Measurements from ENCODE around the gene ADARB2.
"Not testable (repeated sequence)": the region's sequence is repeated elsewhere in the genome, so short reads cannot be mapped to it uniquely, and the experiment has no call there.

Gene ADARB2

DNA sequence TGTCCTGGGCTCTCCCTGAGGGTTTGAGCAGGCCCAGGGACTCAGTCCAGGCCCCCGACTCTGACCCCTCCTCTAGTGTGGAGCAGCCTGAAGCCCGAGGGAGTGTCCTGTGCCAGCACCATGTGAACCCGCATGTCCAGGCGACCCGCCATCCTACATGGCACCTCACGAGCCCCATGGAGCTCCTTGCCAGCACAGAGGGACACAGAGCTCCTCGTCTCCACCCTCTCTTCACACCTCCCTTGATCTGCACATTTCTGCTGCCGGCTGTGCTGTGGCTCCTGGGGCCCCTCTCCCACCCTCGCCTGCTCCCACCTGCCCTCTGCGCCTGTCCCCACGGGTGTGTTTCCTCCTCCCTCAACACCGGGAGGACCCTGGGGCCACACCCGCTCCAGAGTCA, 103.5 kb downstream of the ADARB2 start:
- FAIRE-seq = no peak

GRCh38 chr10:1632596-1632995, 104.7 kb downstream of the ADARB2 start:
- no peak for FAIRE-seq

- FAIRE-seq = no peak
These were observed 105.2 kb downstream of the ADARB2 start for GRCh38 chr10:1632141-1632540.

DNA sequence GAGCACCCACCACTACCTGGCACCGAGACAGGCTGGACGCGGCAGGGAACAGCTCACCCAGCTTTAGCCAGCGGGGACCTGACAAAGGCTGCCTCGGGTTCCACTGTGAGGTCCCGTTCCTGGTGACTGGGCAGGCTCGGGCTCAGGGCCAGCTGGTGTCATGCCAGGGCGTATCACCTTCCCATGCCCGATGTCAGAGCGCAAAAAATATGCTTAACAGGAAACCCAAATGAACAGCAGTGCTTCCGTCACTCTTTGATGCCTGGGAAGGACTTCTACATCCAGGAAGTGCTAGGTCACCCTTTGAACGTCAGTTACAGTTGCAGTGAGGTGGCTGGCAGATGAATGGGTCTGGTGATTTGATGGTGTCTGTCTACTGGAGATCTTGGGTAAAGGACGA, 106.0 kb downstream of the ADARB2 start:
- no peak for FAIRE-seq

- no peak for FAIRE-seq
These were observed 107.0 kb downstream of the ADARB2 start for GRCh38 chr10:1630304-1630703.

- no peak for FAIRE-seq
These were observed 107.8 kb downstream of the ADARB2 start for GRCh38 chr10:1629326-1630198.

DNA sequence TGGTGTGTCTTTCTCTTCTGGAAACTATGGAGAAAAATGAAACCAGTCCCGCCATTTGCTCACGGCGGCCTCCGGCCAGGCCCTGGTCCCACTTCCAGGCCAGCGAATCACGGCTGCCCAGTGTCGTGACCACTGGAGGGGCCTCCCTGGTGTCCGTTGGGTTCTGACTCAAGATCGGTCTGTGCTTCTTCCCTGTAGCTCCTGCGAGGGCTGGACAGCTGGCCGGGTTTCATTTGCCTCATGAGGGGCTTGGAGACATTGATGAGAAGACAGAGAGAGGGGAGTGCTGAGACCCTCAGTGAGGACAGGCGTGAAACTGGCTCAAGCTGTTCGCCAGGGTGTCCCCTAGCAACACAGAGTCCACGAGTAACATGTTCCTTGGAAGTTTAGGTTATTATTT, 108.6 kb downstream of the ADARB2 start:
- FAIRE-seq = no peak

DNA sequence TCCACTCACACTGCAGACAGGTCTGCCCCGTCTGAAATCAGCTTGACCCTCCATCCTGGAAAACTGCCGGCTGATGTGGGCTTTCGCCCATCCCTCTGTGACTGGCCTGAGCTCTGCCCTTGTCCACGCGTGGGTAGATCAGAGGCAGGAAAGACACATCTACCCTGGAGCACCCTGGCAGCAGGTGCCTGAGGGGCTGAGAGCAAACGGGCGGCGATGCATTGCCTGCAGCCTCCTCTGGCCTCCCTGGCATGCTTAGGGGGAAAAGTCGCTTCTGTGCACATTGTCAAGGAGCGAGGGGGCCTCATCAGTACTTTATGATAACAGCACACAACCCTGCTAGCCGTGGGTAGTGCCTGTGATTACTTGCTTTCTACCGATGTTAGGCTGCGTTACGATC, 109.4 kb downstream of the ADARB2 start:
- FAIRE-seq = no peak

DNA sequence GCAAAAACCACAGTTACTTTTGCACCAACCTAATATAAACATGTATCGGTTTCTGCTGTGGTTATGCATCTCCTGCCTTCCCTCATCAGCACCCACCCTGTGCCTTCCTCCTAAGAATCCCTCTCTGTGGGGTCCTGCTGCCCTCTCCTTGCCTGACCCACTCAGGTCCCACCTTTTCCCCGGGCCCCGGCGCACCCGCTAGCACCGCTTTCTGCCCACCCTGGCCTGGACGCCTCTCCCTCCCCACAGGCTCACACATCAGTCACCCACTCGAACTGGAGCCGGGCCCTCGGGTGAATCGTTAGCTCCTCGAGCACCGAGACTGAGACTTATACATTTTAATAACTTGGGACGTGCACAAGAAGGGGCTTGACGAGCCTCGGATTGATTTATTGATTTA, 110.5 kb downstream of the ADARB2 start:
- no peak for FAIRE-seq

- FAIRE-seq = no peak
These were observed 110.9 kb downstream of the ADARB2 start for GRCh38 chr10:1626410-1626809.

DNA sequence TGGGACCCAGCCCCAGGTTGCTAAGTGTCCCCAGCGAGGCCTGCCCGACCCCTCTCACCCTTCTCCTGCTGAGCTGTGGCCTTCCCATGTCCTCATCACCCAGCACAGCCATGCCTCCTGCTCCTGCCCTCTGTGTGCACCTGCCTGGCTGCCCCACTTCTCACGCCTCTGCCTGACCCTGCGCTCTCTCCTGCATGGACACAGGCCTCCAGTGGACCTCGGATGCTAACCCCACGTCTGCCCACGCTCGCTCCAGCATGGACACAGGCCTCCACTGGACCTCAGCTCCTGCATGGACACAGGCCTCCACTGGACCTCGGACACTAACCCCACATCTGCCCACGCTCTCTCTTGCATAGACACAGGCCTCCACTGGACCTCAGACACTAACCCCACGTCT, 111.6 kb downstream of the ADARB2 start:
- FAIRE-seq = no peak

DNA sequence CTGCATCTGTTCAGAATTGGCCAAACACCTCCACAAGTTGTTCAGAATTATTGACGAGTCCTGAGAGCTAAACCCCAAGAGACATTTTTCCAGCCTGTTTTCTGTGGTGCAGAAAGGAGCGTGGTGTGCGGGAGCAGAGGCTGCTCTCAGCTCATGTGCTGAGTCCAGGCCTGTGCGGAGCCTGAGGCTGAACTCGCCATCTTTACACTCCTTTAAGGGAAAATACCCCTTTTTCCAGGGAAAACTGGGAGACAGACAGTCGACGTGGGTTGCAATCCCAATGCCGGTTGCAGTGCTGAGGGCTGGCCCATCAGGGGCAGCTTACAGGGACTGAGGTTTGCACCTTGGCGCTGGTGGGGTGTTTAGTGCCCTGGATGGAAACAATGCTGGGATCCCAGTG, 112.2 kb downstream of the ADARB2 start:
- no peak for FAIRE-seq

DNA sequence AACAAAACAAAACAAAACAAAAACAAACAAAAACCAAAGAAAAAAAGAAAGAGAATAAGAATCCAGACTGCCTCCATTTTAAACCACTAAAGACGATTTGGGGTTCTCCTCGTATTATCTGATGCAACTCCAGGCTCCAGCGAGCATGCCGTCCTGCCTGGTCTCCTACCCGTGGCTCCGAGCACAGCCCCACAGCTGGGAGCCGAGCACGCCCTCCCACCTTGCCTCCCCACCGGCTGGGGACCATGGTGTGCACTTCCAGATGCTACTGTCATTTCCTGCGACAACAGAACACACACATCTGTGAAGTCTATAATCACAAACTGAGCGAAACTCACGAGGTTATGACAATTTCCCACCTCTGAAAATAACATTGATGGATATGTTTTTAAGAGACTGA, 113.1 kb downstream of the ADARB2 start:
- FAIRE-seq = no peak

GRCh38 chr10:1620803-1621202, 116.5 kb downstream of the ADARB2 start:
- FAIRE-seq = no peak

- not testable (repeated sequence) for FAIRE-seq
These were observed 119.7 kb downstream of the ADARB2 start for GRCh38 chr10:1617376-1618317.

- not testable (repeated sequence) for FAIRE-seq
These were observed 120.6 kb downstream of the ADARB2 start for GRCh38 chr10:1616701-1617100.

GRCh38 chr10:1615186-1615954, 122.0 kb downstream of the ADARB2 start:
- no peak for FAIRE-seq

DNA sequence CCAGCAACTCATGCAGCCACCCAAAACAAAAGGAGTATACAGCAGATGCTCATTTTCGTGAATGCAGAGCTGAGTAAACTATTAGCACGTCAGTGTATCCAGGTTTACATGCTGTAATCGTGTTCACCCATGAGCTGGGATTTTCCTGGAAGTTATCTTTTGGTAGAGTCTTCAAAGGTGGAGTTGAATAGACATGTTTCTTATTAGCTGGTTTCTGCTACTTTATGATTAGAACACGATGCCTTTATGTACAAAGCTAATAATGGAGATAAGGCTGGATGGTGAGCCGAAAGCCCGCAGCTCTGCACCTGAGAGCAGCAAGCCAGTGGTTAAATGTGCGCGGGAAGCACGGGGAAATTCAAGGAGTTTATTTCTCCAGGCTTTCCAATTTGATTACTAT, 123.8 kb downstream of the ADARB2 start:
- FAIRE-seq = no peak

DNA sequence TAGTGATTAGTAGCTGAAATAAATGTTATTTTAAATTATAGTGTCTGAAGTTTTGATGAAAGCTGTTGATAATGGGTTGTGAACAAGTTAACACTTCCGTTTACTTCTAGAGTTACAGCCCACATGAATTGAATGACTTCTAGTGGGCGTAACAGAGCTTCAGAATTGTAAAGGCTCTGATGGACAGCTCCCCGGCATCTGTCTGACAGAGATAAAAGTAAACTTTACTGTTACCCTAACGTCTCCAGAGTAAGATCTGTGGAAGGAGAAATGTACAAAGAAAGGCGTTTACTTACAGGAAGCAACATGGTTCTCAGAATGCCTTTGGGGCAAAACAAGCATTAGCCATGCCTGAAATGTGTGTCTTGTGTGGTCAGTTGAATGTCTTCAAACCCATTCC, 124.4 kb downstream of the ADARB2 start:
- FAIRE-seq = no peak

- no peak for FAIRE-seq
These were observed 125.3 kb downstream of the ADARB2 start for GRCh38 chr10:1611936-1612550.

DNA sequence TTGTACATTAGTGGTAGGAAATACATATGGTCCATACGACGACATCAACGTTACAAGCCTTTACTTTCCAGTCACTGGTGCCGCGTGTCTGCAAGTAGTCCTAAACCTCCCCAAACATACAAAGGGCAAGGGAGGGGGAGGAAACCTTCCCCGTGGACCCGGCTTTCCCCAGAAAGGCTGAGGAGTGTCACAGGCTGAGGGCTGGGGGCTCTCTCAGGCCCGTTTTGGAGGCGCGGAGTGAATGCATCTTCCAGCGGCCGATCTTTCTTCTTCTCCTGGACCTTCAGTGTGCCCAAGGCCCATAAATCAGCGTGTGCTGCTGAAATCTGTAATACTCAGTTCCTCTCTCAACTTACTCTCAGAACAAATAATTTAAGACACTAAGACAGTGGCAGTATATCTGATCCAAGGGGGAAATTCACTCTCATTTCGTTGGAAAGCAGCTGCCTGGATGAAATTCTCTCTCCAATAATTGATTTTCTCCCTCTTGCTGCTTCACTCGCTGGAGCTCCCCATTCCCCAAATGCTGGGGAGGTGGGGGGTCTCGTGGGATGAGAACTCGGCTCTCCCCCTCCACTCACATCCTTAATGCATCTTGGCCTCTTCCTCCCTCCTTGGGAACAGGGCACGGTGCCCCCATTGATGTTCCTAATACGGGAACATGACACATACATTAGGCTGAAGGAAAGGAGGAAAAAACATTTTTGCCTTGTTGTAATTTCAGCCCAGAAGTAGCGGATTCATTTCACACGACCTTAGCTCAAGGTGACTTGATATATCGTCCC, 126.1 kb downstream of the ADARB2 start:
- no peak for FAIRE-seq

DNA sequence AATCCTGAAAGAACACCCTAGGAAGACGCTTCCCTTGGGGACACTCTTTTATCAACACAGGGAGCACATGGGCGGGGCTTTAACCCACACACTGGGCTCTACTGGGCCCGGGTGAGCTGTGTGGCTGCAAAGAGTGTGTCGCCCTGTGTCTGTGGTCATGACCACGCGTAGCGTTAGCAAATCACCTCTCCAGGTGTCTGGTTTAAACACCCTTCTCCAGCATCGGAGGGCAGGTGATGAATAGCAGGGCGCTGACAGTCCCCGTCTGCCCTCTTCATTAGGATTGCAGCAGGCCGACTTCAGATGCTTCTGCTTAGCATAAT, 127.7 kb downstream of the ADARB2 start:
- FAIRE-seq = no peak
